CD4-positive, alpha-beta T cell treated with Interleukin-17A for 1 hour (primary cell): ENCODE results near the gene SNAPC4.
"Not testable (repeated sequence)": the region's sequence is repeated elsewhere in the genome, so short reads cannot be mapped to it uniquely, and the experiment has no call there.

Experiments
- DNase-seq: peaks from one replicate; pipeline ENCODE4 v3.0.0-alpha.2; 2020

SNAPC4 gene

GRCh38 chr9:136405904-136406303 is 5.9 kb upstream of the SNAPC4 start:
- DNase-seq, result not testable (repeated sequence)

DNA sequence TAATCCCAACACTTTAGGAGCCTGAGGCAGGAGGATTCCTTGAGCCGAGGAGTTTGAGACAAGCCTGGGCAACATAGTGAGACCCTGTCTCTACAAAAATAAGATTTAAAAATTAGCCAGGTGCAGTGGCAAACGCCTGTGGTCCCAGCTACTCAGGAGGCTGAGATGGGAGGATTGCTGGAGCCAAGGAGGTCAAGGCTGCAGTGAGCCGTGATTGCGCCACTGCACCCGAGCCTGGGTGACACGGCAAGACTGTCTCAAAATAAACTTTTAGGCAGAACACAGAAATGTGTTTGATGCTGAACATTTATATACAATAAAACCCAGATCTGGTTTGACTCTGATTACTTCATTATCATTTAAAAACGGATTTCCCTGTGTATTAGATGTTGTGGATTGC is 5.5 kb upstream of the SNAPC4 start:
- no peak for DNase-seq

- no peak for DNase-seq
Observed at GRCh38 chr9:136404801-136405136, 4.8 kb upstream of the SNAPC4 start.

DNA sequence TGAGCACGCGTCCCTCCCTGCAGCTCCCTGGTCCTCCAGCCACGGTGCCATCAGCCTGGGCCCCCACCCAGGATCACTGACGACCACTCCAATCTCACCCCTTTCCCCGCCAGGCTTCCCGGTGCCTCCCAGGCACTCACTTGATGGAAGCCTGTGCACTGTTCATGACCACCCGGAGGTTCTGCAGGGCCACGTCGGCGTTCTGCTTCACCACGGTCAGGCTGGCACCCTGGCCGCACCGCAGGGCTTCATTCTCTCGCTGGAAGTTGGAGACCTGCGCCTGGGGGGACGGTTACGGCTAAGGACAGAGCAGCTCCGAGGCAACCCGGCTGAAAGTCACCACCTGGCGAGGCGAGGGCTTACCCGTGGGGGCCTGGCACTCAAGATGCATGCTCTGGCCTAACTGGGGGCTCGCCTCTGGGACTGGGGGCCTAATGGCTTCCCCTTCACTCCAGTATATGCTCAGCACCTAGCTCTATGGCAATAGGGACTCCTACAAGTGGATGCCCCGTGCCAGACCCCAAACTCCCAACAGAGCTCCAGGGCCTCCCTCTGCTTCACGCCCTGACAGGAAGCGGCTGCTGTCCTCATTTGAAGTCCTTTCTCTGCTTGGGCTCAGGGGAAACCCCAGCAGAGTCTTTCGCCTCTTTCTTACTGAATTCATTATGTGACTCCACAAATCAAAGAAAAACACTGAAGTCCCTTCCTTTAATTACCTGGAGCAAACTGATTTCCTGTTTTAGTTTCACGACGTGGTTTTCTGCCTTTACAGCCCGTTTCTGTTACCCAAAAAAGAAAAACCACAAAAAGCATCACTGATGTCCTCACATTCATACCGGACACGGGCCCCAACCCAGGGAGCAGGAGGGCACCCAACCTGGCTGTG is 4.2 kb upstream of the SNAPC4 start:
- DNase-seq, result peak; percentile 67

DNA sequence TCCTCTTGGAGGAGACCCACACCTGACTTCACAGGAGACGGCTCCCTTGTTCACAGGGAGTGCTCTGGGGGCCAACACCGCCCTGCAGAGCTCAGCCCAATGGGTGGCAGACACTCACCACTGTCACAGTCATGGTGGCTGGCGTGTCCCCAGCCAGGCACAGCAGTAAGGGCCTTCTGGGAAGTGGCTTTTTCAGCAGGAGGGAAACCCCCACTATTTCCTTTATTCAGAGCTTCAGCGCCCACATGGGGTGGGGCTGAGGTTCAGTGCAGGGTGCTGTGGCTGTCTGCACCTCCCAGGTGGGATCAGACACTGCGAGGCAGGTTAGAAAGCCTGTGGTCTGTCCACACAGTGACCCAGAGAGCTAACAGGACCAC is 3.6 kb upstream of the SNAPC4 start:
- peak; percentile 90 for DNase-seq

- DNase-seq, result no peak
Observed at GRCh38 chr9:136402067-136402466, 2.1 kb upstream of the SNAPC4 start.

DNA sequence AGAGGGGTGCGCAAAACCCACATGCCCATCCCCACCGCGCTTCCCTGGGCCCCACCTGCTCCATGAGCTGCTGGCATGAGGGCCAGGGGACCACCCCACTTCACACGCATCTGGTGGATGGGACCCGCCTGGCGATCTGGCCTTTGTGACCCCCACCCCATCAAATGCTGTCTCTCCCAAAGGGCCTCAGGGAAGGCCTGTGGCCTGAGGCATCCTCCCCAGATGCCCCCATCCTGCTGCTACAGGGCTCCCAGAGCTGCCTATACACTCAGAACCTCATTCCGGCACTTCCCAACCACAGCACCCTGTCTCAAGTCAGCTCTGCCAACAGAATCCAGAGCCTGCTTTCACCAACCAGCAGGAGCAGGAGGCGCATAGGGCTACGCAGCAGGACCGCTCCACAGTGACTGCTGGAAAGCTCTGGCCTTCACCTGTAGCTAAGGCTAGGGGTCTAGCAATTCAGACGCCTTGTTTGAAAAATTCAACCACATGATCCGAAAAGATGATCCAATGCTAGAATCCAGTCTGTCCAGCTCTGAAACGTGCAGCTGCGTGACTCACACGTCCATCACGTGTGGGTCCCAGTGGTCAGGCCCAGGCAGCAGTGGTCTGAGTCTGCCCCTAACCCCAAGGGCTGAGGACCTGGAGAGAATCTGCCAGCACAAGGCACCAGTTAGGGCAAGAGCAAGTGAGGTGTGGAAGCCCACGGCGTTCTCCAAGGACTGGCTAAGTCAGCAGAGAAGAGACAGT is 1.4 kb upstream of the SNAPC4 start:
- no peak for DNase-seq

GRCh38 chr9:136399176-136400037 is 563 bp downstream of the SNAPC4 start:
- DNase-seq, result peak; percentile 54

DNA sequence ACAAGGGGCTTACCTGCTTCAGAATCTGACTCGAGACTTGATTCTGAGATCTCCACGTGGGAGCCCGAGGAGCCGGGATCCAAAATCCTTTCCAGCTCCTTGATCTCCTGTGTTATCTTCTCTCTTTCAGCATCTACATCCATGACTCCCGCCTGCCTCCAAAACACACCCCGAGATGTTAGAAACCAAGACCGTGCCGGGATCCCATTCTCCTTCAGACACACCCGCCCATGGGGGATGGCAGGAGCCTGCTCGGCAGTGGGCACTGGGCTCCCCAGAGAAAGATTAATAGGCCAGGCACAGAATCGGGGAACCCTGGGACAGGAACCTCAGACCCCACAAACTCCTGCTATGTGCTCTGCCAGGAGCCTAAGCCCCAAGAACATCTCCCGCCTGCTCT is 1.7 kb downstream of the SNAPC4 start:
- no peak for DNase-seq

- no peak for DNase-seq
Observed at GRCh38 chr9:136397643-136398042, 2.3 kb downstream of the SNAPC4 start.

DNA sequence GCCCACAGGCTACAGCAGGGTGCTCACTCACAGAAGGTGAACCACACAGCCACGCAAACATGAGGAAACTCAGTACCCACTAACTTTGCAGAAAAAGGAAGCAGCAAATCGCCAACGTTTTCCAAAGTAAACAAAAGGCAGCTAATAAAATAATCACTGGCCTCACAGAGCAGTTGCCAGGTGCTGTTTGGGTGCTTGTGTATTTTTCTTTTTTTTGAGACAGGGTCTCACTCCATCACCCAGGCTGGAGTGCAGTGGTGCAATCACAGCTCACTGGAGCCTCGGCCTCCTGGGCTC is 3.8 kb downstream of the SNAPC4 start:
- DNase-seq, result no peak

- no peak for DNase-seq
Observed at GRCh38 chr9:136395345-136396218, 4.4 kb downstream of the SNAPC4 start.

GRCh38 chr9:136395020-136395340 is 5.0 kb downstream of the SNAPC4 start:
- DNase-seq, result no peak

- DNase-seq, result no peak
Observed at GRCh38 chr9:136394312-136395019, 5.5 kb downstream of the SNAPC4 start.

GRCh38 chr9:136393531-136393930 is 6.4 kb downstream of the SNAPC4 start:
- no peak for DNase-seq

- DNase-seq, result no peak
Observed at GRCh38 chr9:136392538-136393449, 7.2 kb downstream of the SNAPC4 start.

- no peak for DNase-seq
Observed at GRCh38 chr9:136391737-136392537, 8.0 kb downstream of the SNAPC4 start.

DNA sequence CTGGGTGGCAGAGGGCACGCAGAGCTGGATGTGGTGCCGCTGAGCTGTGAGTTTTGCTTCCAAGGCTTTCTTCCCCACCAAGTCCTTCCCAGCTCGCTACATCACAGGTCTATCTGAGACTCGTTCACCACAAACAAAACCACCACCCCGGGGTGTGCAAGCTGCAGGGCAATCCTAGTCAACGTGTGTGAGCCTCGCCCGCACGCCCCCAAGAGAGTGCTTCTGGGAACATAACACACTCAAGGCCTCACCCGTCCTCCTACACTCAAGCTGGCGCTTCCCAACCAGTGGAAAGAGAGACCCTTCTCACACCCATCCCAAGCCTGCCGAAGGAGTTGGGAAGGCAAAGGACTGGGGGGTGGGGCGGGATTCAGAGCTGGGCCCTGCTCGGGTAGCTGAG is 10.6 kb downstream of the SNAPC4 start:
- DNase-seq, result no peak

DNA sequence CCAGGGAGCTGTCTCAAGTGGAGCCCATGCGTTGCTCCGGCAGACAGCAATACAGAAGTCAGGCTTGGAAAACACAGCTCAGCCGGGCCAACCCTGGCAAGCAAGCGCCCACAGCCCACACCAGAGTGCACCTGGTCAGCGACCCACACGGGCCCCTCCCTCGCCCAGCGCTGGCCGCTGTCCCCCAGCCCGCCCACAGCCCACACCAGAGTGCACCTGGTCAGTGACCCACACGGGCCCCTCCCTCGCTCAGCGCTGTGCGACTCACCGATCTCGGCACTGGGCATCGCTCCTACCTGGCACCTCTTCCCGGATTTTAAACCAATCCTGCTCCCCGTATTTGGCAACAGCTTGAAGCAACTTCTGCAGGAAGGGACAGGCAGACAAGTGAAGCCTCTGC is 12.8 kb downstream of the SNAPC4 start:
- DNase-seq, result no peak

DNA sequence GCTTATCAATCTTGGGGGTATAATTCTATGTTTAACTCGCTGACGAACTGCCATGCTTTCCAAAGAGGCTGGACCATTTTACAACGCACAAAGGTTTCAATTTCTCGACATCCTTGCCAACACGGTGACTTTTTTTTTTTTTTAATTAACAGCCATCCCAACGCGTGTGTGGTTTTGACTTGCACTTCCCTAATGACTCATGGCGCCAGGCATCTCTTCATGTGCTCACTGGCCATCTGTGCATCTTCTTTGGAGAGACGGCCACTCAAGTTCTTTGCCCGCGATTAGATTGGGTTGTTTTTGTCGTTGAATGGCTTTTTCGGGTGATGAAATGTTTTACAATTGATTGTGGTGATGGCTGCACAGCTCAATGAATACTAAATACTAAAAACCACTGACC is 14.0 kb downstream of the SNAPC4 start:
- DNase-seq, result no peak
